CD8-positive, alpha-beta memory T cell (primary cell): ENCODE data around the gene MPV17L2. TPM values are rescaled to one million over a fixed set of nuclear protein-coding genes. Genes with fewer than 3 reads are reported as not detected.

ENCODE experiments used
- CTCF ChIA-PET: fragments of 350-600 bp; sonication (Branson Sonifier 250); formaldehyde crosslinking; loops from one replicate; lab custom pipeline; 2021; ENCODE audit warnings: antibody characterized with exemption; lab: Charles Lee
- POLR2A ChIA-PET: fragments of 350-600 bp; sonication (Branson Sonifier 250); formaldehyde crosslinking; loops from one replicate; lab custom pipeline; 2021; ENCODE audit warnings: antibody characterized with exemption; lab: Charles Lee
- DNase-seq, 5 donors: peaks; one replicate each; pipeline versions ENCODE4 v3.0.0 to v3.0.0-alpha.2; 2020 to 2022; ENCODE audit warnings: mixed read lengths in 1 of 5
- H3K27ac ChIP-seq: one replicate; pipeline ENCODE4 v1.7.0; 2013; ENCODE audit warnings: low read depth, mild to moderate bottlenecking, low read length, moderate library complexity
- H3K27me3 ChIP-seq: 2 replicates; pipeline ENCODE4 v1.7.0; 2013; ENCODE audit warnings: low read length, mild to moderate bottlenecking; ENCODE audit not compliant: insufficient read depth, poor library complexity, severe bottlenecking
- H3K36me3 ChIP-seq: 2 replicates; pipeline ENCODE4 v1.7.0; 2013; ENCODE audit warnings: mild to moderate bottlenecking, low read length, moderate library complexity; ENCODE audit not compliant: insufficient read depth
- H3K4me1 ChIP-seq: 2 replicates; pipeline ENCODE4 v1.7.0; 2013; ENCODE audit warnings: mild to moderate bottlenecking, low read length, moderate library complexity; ENCODE audit not compliant: insufficient read depth
- H3K4me3 ChIP-seq: 2 replicates; pipeline ENCODE4 v1.7.0; 2013; ENCODE audit warnings: mild to moderate bottlenecking, low read length
- H3K9me3 ChIP-seq: 2 replicates; pipeline ENCODE4 v1.7.0; 2013; ENCODE audit warnings: mild to moderate bottlenecking, low read length
- H3K27ac Mint-ChIP-seq, 8 donors: one replicate each; pipeline ENCODE4 v1.8.0; 2020 to 2021; ENCODE audit warnings: mixed read lengths in 8 of 8, mild to moderate bottlenecking in 6 of 8, inconsistent platforms in 3 of 8, moderate library complexity in 3 of 8
- H3K27me3 Mint-ChIP-seq, 2 donors: one replicate each; pipeline ENCODE4 v1.8.0; 2020 to 2021; ENCODE audit warnings: mixed read lengths in 2 of 2, mild to moderate bottlenecking in 1 of 2, moderate library complexity in 1 of 2
- H3K36me3 Mint-ChIP-seq, 3 donors: one replicate each; pipeline ENCODE4 v1.8.0; 2020 to 2021; ENCODE audit warnings: mixed read lengths in 3 of 3, inconsistent platforms in 1 of 3, mild to moderate bottlenecking in 1 of 3
- H3K4me1 Mint-ChIP-seq, 3 donors: one replicate each; pipeline ENCODE4 v1.8.0; 2020 to 2021; ENCODE audit warnings: mixed read lengths in 3 of 3, inconsistent platforms in 1 of 3, mild to moderate bottlenecking in 1 of 3
- H3K4me3 Mint-ChIP-seq, 7 donors: one replicate each; pipeline ENCODE4 v1.8.0; 2020 to 2021; ENCODE audit warnings: mixed read lengths in 7 of 7, mild to moderate bottlenecking in 6 of 7, moderate library complexity in 4 of 7, inconsistent platforms in 2 of 7
- H3K9me3 Mint-ChIP-seq, 5 donors: one replicate each; pipeline ENCODE4 v1.8.0; 2020 to 2022; ENCODE audit warnings: mixed read lengths in 5 of 5, mild to moderate bottlenecking in 3 of 5, moderate library complexity in 2 of 5, inconsistent platforms in 1 of 5
- polyA plus RNA-seq: library from polyadenylated mRNA; unstranded; fragments of 300-500 nt; fragmentation: Illumina TruSeq; gene quantifications from one replicate; pipeline ENCODE4 v1.2.3, GENCODE V29; 2021
- total RNA-seq, 2 experiments: library from RNA; stranded (reverse); gene quantifications; one replicate each; pipeline ENCODE4 v1.2.3, GENCODE V29; 2021

The MPV17L2 gene
- total and polyA plus RNA-seq, 3 experiments from 2014 or later, result 12.6 to 24.6 (median 24.2) TPM

DNA sequence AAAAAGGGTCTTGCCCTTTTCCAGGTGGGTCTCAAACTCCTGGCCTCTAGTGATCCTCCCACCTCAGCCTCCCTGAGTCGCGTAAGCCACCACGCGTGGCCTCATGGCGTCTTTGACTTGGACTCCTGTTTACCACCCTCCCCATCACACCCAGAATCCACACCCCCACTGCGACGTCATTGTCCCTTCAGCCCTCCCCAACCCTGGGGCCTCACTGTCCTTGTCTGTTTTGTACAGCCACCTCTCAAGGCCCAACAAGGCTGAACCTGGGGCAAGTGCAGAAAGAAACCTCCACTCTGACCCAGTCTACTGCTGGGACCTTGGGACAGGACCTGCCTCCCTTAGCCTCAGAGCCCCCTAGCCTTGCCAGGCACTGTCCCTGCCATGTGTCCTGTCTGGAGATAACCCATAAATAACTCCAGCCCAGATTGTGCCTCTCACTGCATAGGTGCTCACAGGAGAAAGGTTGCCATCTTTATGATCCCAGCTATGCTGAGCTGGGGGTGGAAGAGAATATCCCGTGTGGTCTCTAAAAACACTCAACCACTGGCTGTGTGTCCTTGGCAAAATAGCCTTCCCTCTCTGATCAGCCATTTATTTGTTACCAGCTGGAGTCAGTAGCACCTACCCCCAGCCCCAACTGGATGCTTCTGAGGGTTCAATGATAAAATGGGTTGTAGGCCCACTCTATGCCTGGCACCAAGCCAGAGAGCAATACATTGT, 21.3 kb upstream of the MPV17L2 start:
- H3K9me3 Mint-ChIP-seq, result no peaks in the 10 kb centered on the region
- H3K27ac Mint-ChIP-seq, result peak overlapping the region in 7 of 8 donors; percentile 34 to 90 (median 78)
- peaks cover 9% of the 10 kb centered on the region for H3K4me1 ChIP-seq
- no peaks in the 10 kb centered on the region for H3K36me3 ChIP-seq
- H3K27me3 ChIP-seq, result no peaks in the 10 kb centered on the region
- H3K27ac ChIP-seq, result no peak overlapping the region
- no peak overlapping the region for H3K4me3 ChIP-seq
- peaks cover 0 to 25% (median 2%) of the 10 kb centered on the region in 3 donors for H3K36me3 Mint-ChIP-seq
- no peak for DNase-seq
- no peaks in the 10 kb centered on the region for H3K27me3 Mint-ChIP-seq
- peak overlapping the region in 2 of 7 donors; percentile 54 to 58 for H3K4me3 Mint-ChIP-seq
- peaks cover 0 to 20% (median 11%) of the 10 kb centered on the region in 3 donors for H3K4me1 Mint-ChIP-seq
- ChIA-PET POLR2A (no interaction called here), CTCF (interaction anchor here (1.0 to 2.5 kb wide), 4 partner anchors 13 to 114 kb away, joined by 3 to 7 read pairs (median 4); no protein-coding TSS in a partner anchor)
- no peaks in the 10 kb centered on the region for H3K9me3 ChIP-seq

DNA sequence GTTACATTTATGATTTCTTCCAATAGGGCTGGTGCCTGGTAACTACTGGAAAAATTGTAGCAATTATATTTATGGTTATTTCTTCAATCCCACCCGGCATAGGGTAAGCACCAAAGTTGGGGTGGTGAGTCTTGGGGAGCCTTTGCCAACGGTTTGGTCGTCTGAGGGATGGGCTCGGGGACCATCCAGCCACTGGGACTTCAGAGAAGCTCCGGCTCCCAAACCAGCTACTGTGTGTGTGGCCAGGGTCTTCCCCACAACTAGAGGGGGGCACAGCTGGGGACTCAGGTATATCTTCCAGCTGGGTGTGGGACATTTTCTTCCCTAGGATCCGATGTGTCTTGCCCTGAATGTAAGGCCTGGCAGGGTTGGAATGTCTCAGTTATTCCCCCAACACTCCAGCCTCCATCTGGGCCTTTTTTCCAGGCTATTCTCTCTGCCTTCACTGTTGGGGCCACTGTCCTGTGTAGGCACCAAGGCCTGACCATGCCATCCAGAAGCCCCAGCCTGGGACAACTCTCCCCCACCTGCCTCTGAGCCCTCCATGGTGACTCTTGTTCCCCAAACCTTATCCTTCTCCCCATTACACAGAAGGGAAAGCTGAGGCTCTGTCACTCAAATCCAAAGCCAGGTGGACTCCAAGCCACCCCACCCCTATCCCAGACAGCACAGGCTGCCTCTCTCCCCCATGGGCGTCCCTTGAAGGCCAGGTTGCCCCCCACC, 20.5 kb upstream of the MPV17L2 start:
- ChIA-PET POLR2A (no interaction called here), CTCF (interaction anchor here (1.1 to 2.5 kb wide), 3 partner anchors 59 to 114 kb away, joined by 3 to 7 read pairs (median 4); no protein-coding TSS in a partner anchor)
- H3K27ac ChIP-seq, result no peak overlapping the region

DNA sequence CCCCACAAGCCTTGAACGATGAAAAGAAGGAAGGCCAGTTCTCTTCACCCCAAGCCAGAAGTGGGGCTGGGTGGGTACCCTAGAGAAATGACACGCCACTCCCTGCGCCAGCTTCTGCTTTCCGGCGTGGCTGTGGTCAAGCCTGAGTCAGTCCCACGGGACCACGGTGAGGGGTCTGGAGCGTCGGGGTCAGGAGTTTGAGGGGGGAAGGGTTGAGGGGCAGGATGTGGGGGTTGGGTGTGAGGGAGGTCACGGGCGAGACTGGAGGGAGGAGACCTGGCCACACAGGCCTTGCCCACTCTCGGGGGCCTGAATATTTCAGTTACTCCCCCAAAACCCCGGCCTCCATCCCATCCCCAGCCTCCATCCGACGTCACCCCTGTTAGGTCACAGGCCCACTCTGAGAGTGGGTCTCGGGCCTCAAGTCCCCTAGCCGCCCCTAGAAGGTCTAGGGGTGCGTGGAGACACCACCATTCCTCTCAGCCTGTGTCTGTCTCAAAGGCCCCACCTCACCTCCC, 19.9 kb upstream of the MPV17L2 start:
- Histone ChIP-seq H3K27ac (no peak overlapping the region), H3K36me3 (no peaks in the 10 kb centered on the region), H3K27me3 (no peaks in the 10 kb centered on the region), H3K4me1 (peaks cover 9% of the 10 kb centered on the region), H3K9me3 (no peaks in the 10 kb centered on the region), H3K4me3 (peak overlapping the region; percentile 84)
- Mint-ChIP-seq H3K4me3 (peak overlapping the region; percentile 88 to 95 (median 90)), H3K27me3 (no peaks in the 10 kb centered on the region), H3K36me3 (peaks cover 0 to 20% (median 4%) of the 10 kb centered on the region in 3 donors), H3K9me3 (no peaks in the 10 kb centered on the region), H3K27ac (peak overlapping the region in 7 of 8 donors; percentile 37 to 91 (median 69)), H3K4me1 (peaks cover 0 to 19% (median 9%) of the 10 kb centered on the region in 3 donors)
- CTCF ChIA-PET, result interaction anchor here (1.1 kb wide), 1 partner anchor 60 kb away, joined by 3 read pairs; no protein-coding TSS in a partner anchor
- no peak for DNase-seq
- POLR2A ChIA-PET, result no interaction called here

More for the DNA sequence above, 20.5 kb upstream of the MPV17L2 start:
- H3K4me1 Mint-ChIP-seq, result peaks cover 0 to 20% (median 11%) of the 10 kb centered on the region in 3 donors
- H3K36me3 ChIP-seq, result no peaks in the 10 kb centered on the region
- no peaks in the 10 kb centered on the region for H3K27me3 Mint-ChIP-seq
- peak overlapping the region in 6 of 7 donors; percentile 29 to 95 (median 56) for H3K4me3 Mint-ChIP-seq
- H3K9me3 ChIP-seq, result no peaks in the 10 kb centered on the region
- no peak overlapping the region for H3K4me3 ChIP-seq
- DNase-seq, result no peak
- no peaks in the 10 kb centered on the region for H3K9me3 Mint-ChIP-seq
- peaks cover 9% of the 10 kb centered on the region for H3K4me1 ChIP-seq
- peak overlapping the region in 6 of 8 donors; percentile 37 to 80 (median 64) for H3K27ac Mint-ChIP-seq
- peaks cover 0 to 21% (median 5%) of the 10 kb centered on the region in 3 donors for H3K36me3 Mint-ChIP-seq
- H3K27me3 ChIP-seq, result no peaks in the 10 kb centered on the region

DNA sequence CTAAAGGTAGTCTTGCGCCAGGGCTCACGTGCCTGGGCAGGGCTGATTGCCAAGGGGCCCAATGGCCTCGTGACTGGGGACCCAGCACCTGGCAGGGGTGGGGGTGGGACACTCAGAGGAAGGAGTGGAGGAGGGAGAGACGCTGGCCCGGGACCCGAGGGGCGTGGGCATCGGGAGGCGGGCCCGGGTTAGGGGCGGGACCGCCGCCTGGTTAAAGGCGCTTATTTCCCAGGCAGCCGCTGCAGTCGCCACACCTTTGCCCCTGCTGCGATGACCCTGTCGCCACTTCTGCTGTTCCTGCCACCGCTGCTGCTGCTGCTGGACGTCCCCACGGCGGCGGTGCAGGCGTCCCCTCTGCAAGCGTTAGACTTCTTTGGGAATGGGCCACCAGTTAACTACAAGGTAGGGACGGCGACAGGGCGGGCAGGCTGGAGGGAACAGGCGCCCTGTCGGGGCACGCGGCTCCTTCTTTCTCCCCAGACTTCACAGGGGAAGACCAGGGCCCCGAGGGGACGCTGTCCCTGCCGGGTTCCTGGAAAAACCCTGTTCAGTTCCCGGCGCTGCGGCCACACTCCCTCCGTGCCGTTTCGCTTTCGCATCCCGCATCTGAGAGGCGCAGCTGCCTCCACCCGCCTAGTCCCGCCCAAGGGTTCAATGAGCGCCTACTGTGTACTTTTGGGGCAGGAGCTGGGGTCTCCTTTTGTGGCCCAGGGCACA, 19.3 kb upstream of the MPV17L2 start, which contains the start of gene IFI30:
Gene IFI30, plus strand, starts transcription at position 242 of the 717 bp plus-strand sequence. Its CDS starts 29 bp downstream, at position 271.
- DNase-seq, result peak; percentile 40 to 68 (median 50)
- Histone ChIP-seq H3K9me3 (no peaks in the 10 kb centered on the region), H3K4me3 (peak within 1 kb of the TSS; percentile 84), H3K27ac (peak within 1 kb of the TSS; percentile 44), H3K36me3 (no peaks in the 10 kb centered on the region), H3K27me3 (no peaks in the 10 kb centered on the region), H3K4me1 (peaks cover 9% of the 10 kb centered on the region)
- Mint-ChIP-seq H3K36me3 (peaks cover 0 to 16% (median 3%) of the 10 kb centered on the region in 3 donors), H3K27ac (peak within 1 kb of the TSS; percentile 62 to 91 (median 77)), H3K4me3 (peak within 1 kb of the TSS; percentile 88 to 95 (median 90)), H3K27me3 (no peaks in the 10 kb centered on the region), H3K9me3 (no peaks in the 10 kb centered on the region), H3K4me1 (peaks cover 0 to 17% (median 7%) of the 10 kb centered on the region in 3 donors)
- ChIA-PET CTCF (interaction anchor here (0.7 to 1.3 kb wide), 4 partner anchors 13 to 103 kb away, joined by 3 to 5 read pairs (median 4); no protein-coding TSS in a partner anchor), POLR2A (interaction anchor here (0.5 to 0.9 kb wide), 3 partner anchors 18 to 112 kb away, joined by 3 to 4 read pairs (median 3); no protein-coding TSS in a partner anchor)

DNA sequence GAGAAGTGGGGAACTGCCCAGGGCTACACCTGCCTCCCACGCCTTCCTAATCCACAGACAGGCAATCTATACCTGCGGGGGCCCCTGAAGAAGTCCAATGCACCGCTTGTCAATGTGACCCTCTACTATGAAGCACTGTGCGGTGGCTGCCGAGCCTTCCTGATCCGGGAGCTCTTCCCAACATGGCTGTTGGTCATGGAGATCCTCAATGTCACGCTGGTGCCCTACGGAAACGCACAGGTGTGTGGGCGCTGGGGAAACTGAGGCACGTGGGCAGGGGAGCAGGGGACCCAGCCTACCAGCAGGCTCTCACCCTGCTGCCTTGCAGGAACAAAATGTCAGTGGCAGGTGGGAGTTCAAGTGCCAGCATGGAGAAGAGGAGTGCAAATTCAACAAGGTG, 18.0 kb upstream of the MPV17L2 start:
- Histone ChIP-seq H3K27ac (peak overlapping the region; percentile 44), H3K4me3 (no peak overlapping the region), H3K27me3 (no peaks in the 10 kb centered on the region), H3K4me1 (peaks cover 9% of the 10 kb centered on the region), H3K36me3 (no peaks in the 10 kb centered on the region), H3K9me3 (no peaks in the 10 kb centered on the region)
- DNase-seq, result no peak
- Mint-ChIP-seq H3K27me3 (no peaks in the 10 kb centered on the region), H3K9me3 (no peaks in the 10 kb centered on the region), H3K27ac (peak overlapping the region in 3 of 8 donors; percentile 21 to 48 (median 45)), H3K4me3 (peak overlapping the region in 6 of 7 donors; percentile 8 to 95 (median 72)), H3K36me3 (peaks cover 0 to 15% (median 3%) of the 10 kb centered on the region in 3 donors), H3K4me1 (peaks cover 0 to 17% (median 7%) of the 10 kb centered on the region in 3 donors)
- POLR2A ChIA-PET, result no interaction called here
- CTCF ChIA-PET, result interaction anchor here (1.3 kb wide), 3 partner anchors 33 to 239 kb away, joined by 3 to 5 read pairs (median 3); no protein-coding TSS in a partner anchor

DNA sequence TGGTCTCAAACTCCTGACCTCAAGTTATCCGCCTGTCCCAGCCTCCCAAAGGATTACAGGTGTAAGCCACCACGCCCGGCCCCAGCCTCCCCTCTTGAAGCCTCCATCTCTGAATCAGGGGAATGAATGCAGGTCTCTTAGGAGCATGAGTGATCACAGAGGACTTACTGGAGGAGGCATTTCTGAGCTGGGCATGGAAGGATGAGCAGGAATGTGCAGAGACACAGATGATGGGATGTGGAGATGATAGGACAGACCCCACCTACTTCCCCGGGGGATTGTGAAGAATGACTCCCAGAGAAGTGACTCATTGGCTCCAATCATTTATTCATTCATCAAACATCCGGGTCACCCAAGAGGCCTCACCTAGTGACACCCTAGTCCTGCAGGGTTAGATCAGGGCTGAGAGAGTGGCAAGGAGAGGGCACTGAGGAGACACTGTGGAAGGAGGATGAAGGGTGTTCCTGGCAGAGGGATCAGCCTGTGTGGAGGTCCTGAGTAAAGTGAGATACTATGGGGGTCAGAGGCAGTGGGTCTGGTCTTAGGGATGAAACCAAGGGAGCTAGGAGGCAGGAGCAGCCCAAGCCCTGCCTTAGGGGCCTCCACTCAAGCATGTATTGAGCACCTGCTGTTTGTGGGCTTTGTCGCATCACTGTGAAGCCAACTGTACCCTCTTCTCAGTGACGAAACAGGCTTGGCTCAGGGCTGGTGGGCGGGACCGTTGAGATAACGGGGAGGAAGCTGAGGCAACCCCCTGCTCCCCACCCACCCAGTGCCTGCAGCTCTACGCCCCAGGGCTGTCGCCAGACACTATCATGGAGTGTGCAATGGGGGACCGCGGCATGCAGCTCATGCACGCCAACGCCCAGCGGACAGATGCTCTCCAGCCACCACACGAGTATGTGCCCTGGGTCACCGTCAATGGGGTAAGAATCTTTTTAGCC, 16.4 kb upstream of the MPV17L2 start:
- ChIA-PET CTCF (interaction anchor here (1.1 to 1.6 kb wide), 4 partner anchors 8 to 238 kb away, joined by 3 to 5 read pairs (median 4); no protein-coding TSS in a partner anchor), POLR2A (no interaction called here)
- no peaks in the 10 kb centered on the region for H3K27me3 Mint-ChIP-seq
- H3K4me1 ChIP-seq, result peaks cover 9% of the 10 kb centered on the region
- DNase-seq, result no peak
- peak overlapping the region in 2 of 8 donors; percentile 47 for H3K27ac Mint-ChIP-seq
- H3K4me3 Mint-ChIP-seq, result peak overlapping the region in 2 of 7 donors; percentile 6 to 36
- no peaks in the 10 kb centered on the region for H3K9me3 Mint-ChIP-seq
- no peaks in the 10 kb centered on the region for H3K9me3 ChIP-seq
- H3K36me3 Mint-ChIP-seq, result peaks cover 0 to 12% (median 3%) of the 10 kb centered on the region in 3 donors
- no peak overlapping the region for H3K27ac ChIP-seq
- H3K4me3 ChIP-seq, result no peak overlapping the region
- no peaks in the 10 kb centered on the region for H3K36me3 ChIP-seq
- peaks cover 0 to 17% (median 7%) of the 10 kb centered on the region in 3 donors for H3K4me1 Mint-ChIP-seq
- no peaks in the 10 kb centered on the region for H3K27me3 ChIP-seq
